ENCODE data around the gene TBC1D22A. TPM values are rescaled to one million over a fixed set of nuclear protein-coding genes. Genes with fewer than 3 reads are reported as not detected.
"Not testable (repeated sequence)": the region's sequence is repeated elsewhere in the genome, so short reads cannot be mapped to it uniquely, and the experiment has no call there.

Gene TBC1D22A
- total RNA-seq, 2 donors from 2014 or later = 21.5 to 23.1 TPM

DNA sequence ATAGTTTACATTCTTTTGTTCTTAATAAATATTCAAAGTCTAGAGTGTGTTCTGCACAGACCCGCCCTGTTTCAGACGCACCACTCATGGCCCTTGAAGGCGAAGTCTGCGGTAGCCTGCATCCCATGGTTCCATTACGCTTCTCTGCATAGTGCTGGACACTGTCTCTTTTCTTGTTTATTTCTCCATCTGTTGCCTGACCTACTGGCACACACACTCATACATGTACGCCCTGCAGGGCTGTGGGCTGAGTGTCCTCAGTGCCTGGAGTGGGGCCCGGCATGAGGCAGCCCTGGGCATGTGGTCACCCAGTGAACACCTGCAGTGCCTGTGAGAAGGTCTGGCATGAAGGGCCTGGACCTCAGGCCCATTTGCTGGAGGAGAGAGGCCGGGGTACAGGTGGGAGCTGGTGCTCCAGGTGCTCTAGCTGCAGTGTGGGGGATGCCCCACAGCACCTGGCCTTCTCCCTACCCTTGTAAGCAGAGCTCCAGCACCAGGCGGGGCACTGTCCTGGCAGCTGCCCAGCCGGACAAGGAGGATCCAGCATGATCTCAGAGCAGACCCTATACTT, 404.1 kb downstream of the TBC1D22A start:
- ATAC-seq = no peak
- peak in 2 of 4 donors; percentile 1 to 6 for DNase-seq
- Histone ChIP-seq H3K27me3 (no peaks in the 10 kb centered on the region), H3K27ac (no peak overlapping the region), H3K4me1 (no peaks in the 10 kb centered on the region), H3K9me3 (no peaks in the 10 kb centered on the region), H3K36me3 (replicated peaks in 1 of 2; ENCODE audit: insufficient read depth in 1 of 2, low read depth in 2 of 2) (no peaks in the 10 kb centered on the region), H3K4me3 (no peak overlapping the region)
- 94 to 96% methylated on average over 10 of the region's 10 CpGs for WGBS, 2 donors
- no peak for TF ChIP-seq POLR2A (IDR thresholded peaks at IDR 0.05)
- TF ChIP-seq, protein P1, sequence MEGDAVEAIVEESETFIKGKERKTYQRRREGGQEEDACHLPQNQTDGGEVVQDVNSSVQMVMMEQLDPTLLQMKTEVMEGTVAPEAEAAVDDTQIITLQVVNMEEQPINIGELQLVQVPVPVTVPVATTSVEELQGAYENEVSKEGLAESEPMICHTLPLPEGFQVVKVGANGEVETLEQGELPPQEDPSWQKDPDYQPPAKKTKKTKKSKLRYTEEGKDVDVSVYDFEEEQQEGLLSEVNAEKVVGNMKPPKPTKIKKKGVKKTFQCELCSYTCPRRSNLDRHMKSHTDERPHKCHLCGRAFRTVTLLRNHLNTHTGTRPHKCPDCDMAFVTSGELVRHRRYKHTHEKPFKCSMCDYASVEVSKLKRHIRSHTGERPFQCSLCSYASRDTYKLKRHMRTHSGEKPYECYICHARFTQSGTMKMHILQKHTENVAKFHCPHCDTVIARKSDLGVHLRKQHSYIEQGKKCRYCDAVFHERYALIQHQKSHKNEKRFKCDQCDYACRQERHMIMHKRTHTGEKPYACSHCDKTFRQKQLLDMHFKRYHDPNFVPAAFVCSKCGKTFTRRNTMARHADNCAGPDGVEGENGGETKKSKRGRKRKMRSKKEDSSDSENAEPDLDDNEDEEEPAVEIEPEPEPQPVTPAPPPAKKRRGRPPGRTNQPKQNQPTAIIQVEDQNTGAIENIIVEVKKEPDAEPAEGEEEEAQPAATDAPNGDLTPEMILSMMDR (IDR thresholded peaks at IDR 0.05) = no peak
- intact Hi-C loops (cut with DNase I) = no loop called here

DNA sequence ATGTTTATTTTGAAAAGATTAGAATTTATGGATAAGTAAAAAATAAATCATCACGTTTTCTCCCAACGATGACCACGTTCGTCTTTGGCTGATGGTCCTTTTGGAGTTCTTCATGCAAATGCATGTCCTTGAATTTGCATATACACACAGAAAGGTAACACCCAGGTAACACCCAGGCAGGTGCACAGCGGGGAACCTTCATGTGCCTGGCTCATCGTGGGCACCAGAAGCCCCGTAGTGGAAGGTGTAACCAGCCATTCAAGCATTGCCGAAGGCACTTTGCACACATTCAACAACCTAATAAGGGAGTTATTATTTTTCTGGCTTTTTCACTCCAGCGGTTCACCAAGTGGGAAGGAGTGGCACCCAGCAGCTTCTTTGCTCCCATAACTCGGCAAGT, 404.6 kb downstream of the TBC1D22A start:
- ATAC-seq (no peak), DNase-seq (no peak)
- TF ChIP-seq POLR2A (IDR thresholded peaks at IDR 0.05) = no peak
- TF ChIP-seq, protein P1 (IDR thresholded peaks at IDR 0.05) = no peak
- no peaks in the 10 kb centered on the region for H3K27me3 ChIP-seq
- no peaks in the 10 kb centered on the region for H3K36me3 ChIP-seq (replicated peaks in 1 of 2; ENCODE audit: insufficient read depth in 1 of 2, low read depth in 2 of 2)
- 98 to 99% methylated on average over 10 of the region's 10 CpGs for WGBS, 2 donors
- H3K4me3 ChIP-seq = no peak overlapping the region
- intact Hi-C loops (cut with DNase I) = no loop called here
- no peak overlapping the region for H3K27ac ChIP-seq
- H3K4me1 ChIP-seq = no peaks in the 10 kb centered on the region
- no peaks in the 10 kb centered on the region for H3K9me3 ChIP-seq

DNA sequence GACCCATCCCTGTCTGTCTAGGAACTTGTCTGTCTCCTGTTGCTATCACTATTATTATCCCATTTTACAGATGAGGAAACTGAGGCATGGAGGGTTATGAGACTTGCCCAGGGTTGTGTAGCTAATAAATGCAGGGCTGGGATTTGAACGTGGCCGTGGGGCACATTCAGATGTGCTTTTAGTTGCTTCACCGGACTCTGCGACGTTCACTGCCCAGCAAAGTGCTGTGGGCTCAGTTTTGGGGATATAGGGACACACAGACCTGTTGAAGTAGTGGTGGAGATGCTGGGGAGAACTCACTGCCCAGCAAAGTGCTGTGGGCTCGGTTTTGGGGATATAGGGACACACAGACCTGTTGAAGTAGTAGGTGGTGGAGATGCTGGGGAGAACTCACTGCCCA, 405.5 kb downstream of the TBC1D22A start:
- H3K9me3 ChIP-seq; DNase-seq; H3K27ac ChIP-seq; ATAC-seq; H3K4me3 ChIP-seq; intact Hi-C loops (cut with DNase I); H3K4me1 ChIP-seq; H3K36me3 ChIP-seq (replicated peaks in 1 of 2; ENCODE audit: insufficient read depth in 1 of 2, low read depth in 2 of 2); H3K27me3 ChIP-seq: not testable (repeated sequence)
- WGBS, 2 donors = 97 to 99% methylated on average over 6 of the region's 6 CpGs

DNA sequence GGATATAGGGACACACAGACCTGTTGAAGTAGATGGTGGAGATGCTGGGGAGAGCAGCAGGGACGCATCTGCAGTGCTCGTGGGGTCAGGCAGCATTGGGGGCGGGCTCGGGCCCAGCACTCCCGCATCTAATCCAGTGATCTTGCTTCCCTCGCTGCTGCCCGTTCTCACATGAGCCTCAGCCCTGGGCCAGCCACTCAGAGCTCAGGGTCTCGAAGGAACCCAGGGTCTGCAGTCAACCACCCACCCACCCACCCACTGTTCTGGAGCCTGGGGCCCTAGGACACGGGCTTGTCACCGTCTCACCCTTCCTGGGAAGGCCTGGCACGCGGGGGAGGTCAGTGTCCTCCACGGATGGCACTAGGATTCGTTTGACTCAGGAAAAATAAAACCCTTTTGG, 406.0 kb downstream of the TBC1D22A start:
- no peak for ATAC-seq
- 93 to 95% methylated on average over 6 to 14 of the region's 14 CpGs for WGBS, 2 donors
- H3K27ac ChIP-seq = no peak overlapping the region
- H3K36me3 ChIP-seq (replicated peaks in 1 of 2; ENCODE audit: insufficient read depth in 1 of 2, low read depth in 2 of 2) = no peaks in the 10 kb centered on the region
- DNase-seq = peak in 1 of 4 donors; percentile 4
- no peaks in the 10 kb centered on the region for H3K9me3 ChIP-seq
- H3K4me3 ChIP-seq = no peak overlapping the region
- intact Hi-C loops (cut with DNase I) = no loop called here
- H3K27me3 ChIP-seq = no peaks in the 10 kb centered on the region
- no peaks in the 10 kb centered on the region for H3K4me1 ChIP-seq
- no peak for TF ChIP-seq POLR2A (IDR thresholded peaks at IDR 0.05)
- TF ChIP-seq, protein P1 (IDR thresholded peaks at IDR 0.05) = no peak

DNA sequence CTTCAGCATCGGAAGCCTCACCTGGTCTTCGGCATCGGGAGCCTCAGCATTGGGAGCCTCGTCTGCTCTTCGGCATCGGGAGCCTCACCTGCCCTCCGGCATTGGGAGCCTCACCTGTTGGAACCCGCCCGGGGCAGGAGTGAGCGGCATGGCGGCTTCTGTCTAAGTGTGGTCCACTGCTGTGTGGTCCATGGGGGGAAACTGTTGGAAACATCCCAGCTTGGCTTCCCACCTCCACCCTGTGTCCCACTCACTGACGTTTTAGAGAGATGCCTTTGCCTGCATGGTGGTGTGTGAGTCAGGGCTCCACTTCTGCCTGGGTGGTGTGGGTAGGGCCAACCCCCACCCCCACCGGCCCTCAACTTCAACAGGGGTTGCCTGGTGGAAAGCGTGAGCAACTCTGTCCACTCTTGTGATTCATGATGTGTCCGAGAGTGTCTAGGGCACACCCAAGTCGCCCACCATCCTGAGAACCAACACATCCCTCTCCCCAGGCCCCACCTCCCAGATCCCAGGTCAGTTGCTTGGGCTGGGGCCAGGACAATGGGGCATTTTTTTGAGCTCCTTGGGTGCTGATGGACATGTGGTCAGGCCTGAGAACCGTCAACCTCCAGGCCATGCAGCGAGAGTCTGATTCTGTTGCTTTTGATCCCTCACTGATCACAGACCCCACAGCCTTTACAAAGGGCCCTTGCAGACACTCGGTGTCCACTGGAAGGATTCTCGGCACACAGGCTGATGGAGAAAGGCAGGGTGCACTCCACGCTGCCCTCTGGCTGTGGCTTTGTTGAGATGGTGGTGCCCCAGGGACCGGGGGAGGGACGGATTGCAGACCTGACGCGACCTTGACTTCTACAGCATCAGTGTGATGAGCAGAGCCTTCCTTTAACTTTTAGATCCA, 406.7 kb downstream of the TBC1D22A start:
- no peaks in the 10 kb centered on the region for H3K36me3 ChIP-seq (replicated peaks in 1 of 2; ENCODE audit: insufficient read depth in 1 of 2, low read depth in 2 of 2)
- H3K27ac ChIP-seq = no peak overlapping the region
- WGBS, 2 donors = 86 to 91% methylated on average over 20 to 25 of the region's 25 CpGs
- no peak for ATAC-seq
- intact Hi-C loops (cut with DNase I) = no loop called here
- H3K4me1 ChIP-seq = no peaks in the 10 kb centered on the region
- no peaks in the 10 kb centered on the region for H3K9me3 ChIP-seq
- H3K27me3 ChIP-seq = no peaks in the 10 kb centered on the region
- DNase-seq = peak; percentile 12 to 50 (median 15)
- H3K4me3 ChIP-seq = no peak overlapping the region
- TF ChIP-seq POLR2A (IDR thresholded peaks at IDR 0.05) = no peak
- TF ChIP-seq, protein P1 (IDR thresholded peaks at IDR 0.05) = peak in 4 of 7 experiments; percentile 28 to 50 (median 32)
